OCI-LY1 (cell line): ENCODE results near the gene SPTSSB.

Experiments used
- CTCF ChIP-seq: fragments of 200-600 bp; sonication (generic), shearing (Covaris generic); IDR thresholded peaks from 2 replicates; pipeline ENCODE4 v1.5.1; 2017; ENCODE audit warnings: mild to moderate bottlenecking, antibody characterized with exemption, low read length, moderate library complexity, mixed read lengths
- EZH2 ChIP-seq: fragments of 200-600 bp; sonication (generic), shearing (Covaris generic); IDR thresholded peaks from 2 replicates; pipeline ENCODE4 v1.8.0; 2017; ENCODE audit warnings: borderline replicate concordance, mixed run types, mild to moderate bottlenecking, antibody characterized with exemption, low read length, moderate library complexity, mixed read lengths

- TF ChIP-seq EZH2 (no peak), CTCF (no peak)
Observed at GRCh38 chr3:161400650-161401049, 29.3 kb upstream of the SPTSSB start.
